Muscle layer of duodenum (tissue), 2 donors: ENCODE measurements around the gene TXNRD2.
"Not testable (repeated sequence)": the region's sequence is repeated elsewhere in the genome, so short reads cannot be mapped to it uniquely, and the experiment has no call there.

ENCODE experiments used
- H3K27ac ChIP-seq: one replicate; pipeline ENCODE4 v1.7.0; 2013; ENCODE audit warnings: mild to moderate bottlenecking, low read length
- H3K27me3 ChIP-seq: one replicate; pipeline ENCODE4 v1.7.0; 2013; ENCODE audit warnings: low read depth, mild to moderate bottlenecking, control low read depth, low read length
- H3K36me3 ChIP-seq, 2 donors: one replicate each; pipeline ENCODE4 v1.7.0; 2013; ENCODE audit warnings: low read length in 2 of 2, control low read depth in 1 of 2, mild to moderate bottlenecking in 1 of 2; ENCODE audit not compliant: insufficient read depth in 2 of 2, control insufficient read depth in 1 of 2
- H3K4me1 ChIP-seq, 2 donors: one replicate each; pipeline ENCODE4 v1.7.0; 2013; ENCODE audit warnings: low read length in 2 of 2, mild to moderate bottlenecking in 2 of 2, control low read depth in 1 of 2, moderate library complexity in 1 of 2; ENCODE audit not compliant: insufficient read depth in 2 of 2, control insufficient read depth in 1 of 2
- H3K4me3 ChIP-seq, 2 donors: one replicate each; pipeline ENCODE4 v1.7.0; 2013; ENCODE audit warnings: low read length in 2 of 2, low read depth in 1 of 2, mild to moderate bottlenecking in 1 of 2
- H3K9me3 ChIP-seq, 2 donors: one replicate each; pipeline ENCODE4 v1.7.0; 2013; ENCODE audit warnings: low read length in 2 of 2, control low read depth in 1 of 2, mild to moderate bottlenecking in 1 of 2; ENCODE audit not compliant: control insufficient read depth in 1 of 2
- donor health status: healthy.

Gene TXNRD2

GRCh38 chr22:19911540-19912270, 29.9 kb downstream of the TXNRD2 start:
- H3K36me3 ChIP-seq = peaks cover 23 to 51% of the 10 kb centered on the region in 2 donors
- H3K27ac ChIP-seq = no peak overlapping the region
- H3K9me3 ChIP-seq = no peaks in the 10 kb centered on the region
- no peaks in the 10 kb centered on the region for H3K27me3 ChIP-seq
- H3K4me1 ChIP-seq = no peaks in the 10 kb centered on the region
- no peak overlapping the region for H3K4me3 ChIP-seq

DNA sequence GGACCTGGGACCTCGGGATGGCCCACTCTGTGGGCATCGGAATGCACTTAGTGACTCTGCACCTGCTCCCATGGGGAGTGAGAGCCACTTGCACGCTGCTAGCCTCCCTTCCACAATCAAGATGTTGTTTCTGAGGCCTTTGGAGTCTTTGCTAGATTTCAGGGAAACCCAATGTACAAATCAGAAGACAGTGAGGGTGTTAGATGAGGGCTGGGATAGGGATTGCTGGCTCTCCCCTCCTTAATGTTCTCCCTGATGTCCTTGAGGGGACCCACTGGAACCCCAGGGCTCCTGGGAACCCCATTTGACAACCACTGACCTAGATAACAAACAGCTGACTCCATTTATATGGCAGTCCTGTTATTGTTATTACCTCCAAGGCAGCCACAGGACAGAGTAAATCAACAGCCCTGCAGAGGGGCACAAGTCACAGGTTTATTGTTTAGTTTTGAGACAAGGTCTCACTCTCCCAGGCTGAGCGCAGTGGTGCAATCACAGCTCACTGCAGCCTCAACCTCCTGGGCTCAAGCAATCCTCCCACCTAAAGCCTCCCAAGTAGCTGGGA, 31.4 kb downstream of the TXNRD2 start:
- Histone ChIP-seq H3K4me3 (no peak overlapping the region), H3K36me3 (peaks cover 23 to 47% of the 10 kb centered on the region in 2 donors), H3K27ac (no peak overlapping the region), H3K9me3 (no peaks in the 10 kb centered on the region), H3K27me3 (no peaks in the 10 kb centered on the region), H3K4me1 (no peaks in the 10 kb centered on the region)

- Histone ChIP-seq H3K9me3 (no peaks in the 10 kb centered on the region), H3K4me1 (no peaks in the 10 kb centered on the region), H3K27ac (no peak overlapping the region), H3K4me3 (no peak overlapping the region), H3K27me3 (no peaks in the 10 kb centered on the region), H3K36me3 (peaks cover 19 to 40% of the 10 kb centered on the region in 2 donors)
These were observed 32.1 kb downstream of the TXNRD2 start for GRCh38 chr22:19909350-19910179.

DNA sequence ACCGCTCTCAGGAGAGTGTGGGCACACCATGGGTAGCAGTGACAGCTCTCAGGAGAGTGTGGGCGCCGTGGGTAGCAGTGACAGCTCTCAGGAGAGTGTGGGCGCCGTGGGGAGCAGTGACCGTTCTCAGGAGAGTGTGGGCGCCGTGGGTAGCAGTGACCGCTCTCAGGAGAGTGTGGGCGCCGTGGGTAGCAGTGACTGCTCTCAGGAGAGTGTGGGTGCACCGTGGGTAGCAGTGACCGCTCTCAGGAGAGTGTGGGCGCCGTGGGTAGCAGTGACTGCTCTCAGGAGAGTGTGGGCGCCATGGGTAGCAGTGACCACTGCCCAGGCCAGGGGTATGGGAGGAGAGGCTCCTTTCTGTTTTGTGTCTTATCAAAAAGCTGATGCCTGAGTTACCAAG, 33.7 kb downstream of the TXNRD2 start:
- H3K36me3 ChIP-seq = peaks cover 5 to 32% of the 10 kb centered on the region in 2 donors
- H3K4me3 ChIP-seq, H3K27ac ChIP-seq, H3K27me3 ChIP-seq, H3K9me3 ChIP-seq, H3K4me1 ChIP-seq: not testable (repeated sequence)

GRCh38 chr22:19906864-19907263, 34.8 kb downstream of the TXNRD2 start:
- H3K9me3 ChIP-seq, H3K27me3 ChIP-seq, H3K27ac ChIP-seq, H3K4me3 ChIP-seq, H3K4me1 ChIP-seq: not testable (repeated sequence)
- H3K36me3 ChIP-seq = peaks cover 5 to 33% of the 10 kb centered on the region in 2 donors

- no peak overlapping the region for H3K27ac ChIP-seq
- no peak overlapping the region for H3K4me3 ChIP-seq
- H3K9me3 ChIP-seq = no peaks in the 10 kb centered on the region
- no peaks in the 10 kb centered on the region for H3K4me1 ChIP-seq
- H3K36me3 ChIP-seq = peaks cover 0 to 38% of the 10 kb centered on the region in 2 donors
- no peaks in the 10 kb centered on the region for H3K27me3 ChIP-seq
These were observed 36.0 kb downstream of the TXNRD2 start for GRCh38 chr22:19905347-19906276.

- no peaks in the 10 kb centered on the region for H3K27me3 ChIP-seq
- no peak overlapping the region for H3K27ac ChIP-seq
- peaks cover 0 to 31% of the 10 kb centered on the region in 2 donors for H3K36me3 ChIP-seq
- H3K4me1 ChIP-seq = no peaks in the 10 kb centered on the region
- no peak overlapping the region for H3K4me3 ChIP-seq
- no peaks in the 10 kb centered on the region for H3K9me3 ChIP-seq
These were observed 36.7 kb downstream of the TXNRD2 start for GRCh38 chr22:19904935-19905334.

- Histone ChIP-seq H3K27me3 (no peaks in the 10 kb centered on the region), H3K9me3 (no peaks in the 10 kb centered on the region), H3K4me3 (no peak overlapping the region), H3K27ac (no peak overlapping the region), H3K4me1 (no peaks in the 10 kb centered on the region), H3K36me3 (peaks cover 0 to 31% of the 10 kb centered on the region in 2 donors)
These were observed 37.3 kb downstream of the TXNRD2 start for GRCh38 chr22:19904174-19904856.

GRCh38 chr22:19903513-19903912, 38.1 kb downstream of the TXNRD2 start:
- H3K4me3 ChIP-seq = no peak overlapping the region
- H3K27me3 ChIP-seq = no peaks in the 10 kb centered on the region
- peaks cover 6 to 38% of the 10 kb centered on the region in 2 donors for H3K36me3 ChIP-seq
- H3K4me1 ChIP-seq = no peaks in the 10 kb centered on the region
- H3K27ac ChIP-seq = no peak overlapping the region
- H3K9me3 ChIP-seq = no peaks in the 10 kb centered on the region

DNA sequence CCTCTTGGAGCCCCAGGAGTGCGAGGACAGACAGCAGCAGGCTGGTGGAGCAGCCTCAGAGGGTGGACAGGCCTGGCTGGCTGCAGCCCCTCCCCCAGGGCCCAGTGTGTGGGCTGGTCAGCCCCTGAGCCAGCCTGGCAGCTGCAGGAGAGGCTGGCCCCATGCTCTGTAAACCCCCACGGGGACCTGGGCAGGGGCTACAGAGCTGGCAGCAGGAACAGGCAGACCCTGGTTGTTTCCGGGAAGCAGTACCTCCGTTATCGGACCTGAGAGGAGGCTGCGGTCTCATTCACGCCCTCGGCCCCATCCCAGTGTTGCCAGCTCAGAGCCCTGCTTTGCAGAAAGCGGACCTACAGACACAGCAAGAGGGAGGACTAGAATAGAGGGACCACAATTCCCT, 38.6 kb downstream of the TXNRD2 start:
- H3K27me3 ChIP-seq = no peaks in the 10 kb centered on the region
- H3K4me3 ChIP-seq = no peak overlapping the region
- peaks cover 6 to 43% of the 10 kb centered on the region in 2 donors for H3K36me3 ChIP-seq
- no peaks in the 10 kb centered on the region for H3K4me1 ChIP-seq
- no peak overlapping the region for H3K27ac ChIP-seq
- H3K9me3 ChIP-seq = no peaks in the 10 kb centered on the region
